Spleen (tissue), 7 donors: ENCODE data around the gene TNFRSF18.

Experiments used
- CTCF ChIP-seq, 11 experiments: fragments of 200-600 bp in 7 of 11; fragments of 450-650 bp in 4 of 11; sonication (generic) in 4 of 11; IDR thresholded peaks in 8 of 11; conservative IDR thresholded peaks in 3 of 11; 1 replicate in 7 of 11; 2 replicates in 4 of 11; pipeline versions ENCODE4 v1.4.0 to v1.8.0; 2016 to 2021; ENCODE audit warnings: antibody characterized with exemption in 11 of 11, inconsistent platforms in 4 of 11, mild to moderate bottlenecking in 1 of 11
- POLR2A ChIP-seq, 3 donors: fragments of 450-650 bp; IDR thresholded peaks; one replicate each; pipeline ENCODE4 v1.5.1; 2017; ENCODE audit warnings: antibody characterized with exemption in 3 of 3, mild to moderate bottlenecking in 1 of 3
- POLR2AphosphoS5 ChIP-seq, 3 donors: sonication (generic); formaldehyde crosslinking; IDR thresholded peaks; one replicate each; pipeline ENCODE4 v1.5.1; 2017; ENCODE audit warnings: antibody characterized with exemption in 3 of 3
- donor health status: DM: no; HTN: no; CAD: no; lungs with moderate emphysema.
- donor health status: DM: no; HTN: no; CAD: no.
- donor health status: DM: no; HTN: no; CAD: no.

GRCh38 chr1:1162597-1163537 lies 43.5 kb downstream of the TNFRSF18 start:
- TF ChIP-seq POLR2A (IDR thresholded peaks at IDR 0.05): no peak
- no peak for TF ChIP-seq CTCF (IDR thresholded peaks at IDR 0.05 in 8 of 11, conservative IDR thresholded peaks at IDR 0.05 in 3 of 11)
- TF ChIP-seq POLR2AphosphoS5 (IDR thresholded peaks at IDR 0.05): no peak
